Superior temporal gyrus (tissue), 1 donor: ENCODE results near the gene THSD7B.
"Not testable (repeated sequence)": the region's sequence is repeated elsewhere in the genome, so short reads cannot be mapped to it uniquely, and the experiment has no call there.

Experiments
- DNase-seq: peaks from one replicate; pipeline ENCODE4 v3.0.0-alpha.2; 2016; ENCODE audit errors: extremely low spot score

THSD7B gene

DNA sequence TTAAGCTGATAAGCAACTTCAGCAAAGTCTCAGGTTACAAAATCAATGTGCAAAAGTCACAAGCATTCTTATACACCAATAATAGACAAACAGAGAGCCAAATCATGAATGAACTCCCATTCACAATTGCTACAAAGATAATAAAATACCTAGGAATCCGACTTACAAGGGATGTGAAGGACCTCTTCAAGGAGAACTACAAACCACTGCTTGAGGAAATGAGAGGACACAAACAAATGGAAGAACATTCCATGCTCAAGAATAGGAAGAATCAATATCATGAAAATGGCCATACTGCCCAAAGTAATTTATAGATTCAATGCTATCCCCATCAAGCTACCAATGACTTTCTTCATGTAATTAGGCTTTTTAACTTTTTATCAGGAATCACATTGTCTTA lies 934.9 kb downstream of the THSD7B start:
- not testable (repeated sequence) for DNase-seq

DNA sequence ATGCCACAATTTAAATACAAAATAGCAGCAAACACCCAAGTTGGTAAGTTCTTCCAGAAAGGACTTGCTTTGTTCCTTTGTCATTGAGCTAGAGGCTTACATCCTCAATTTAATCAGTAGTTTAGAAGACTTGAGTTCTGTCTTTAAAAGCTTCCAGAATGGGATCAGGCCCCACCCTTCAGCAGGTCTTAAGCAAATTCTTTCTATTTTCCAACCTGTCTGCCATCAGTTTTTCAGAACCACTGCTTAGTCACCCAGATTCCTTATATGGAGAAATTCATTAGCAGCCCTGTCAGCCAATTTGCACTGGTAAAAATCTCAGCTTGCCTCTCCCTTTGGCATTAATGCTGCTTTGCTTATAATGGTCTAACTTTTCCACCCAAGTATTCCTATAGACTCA lies 935.3 kb downstream of the THSD7B start:
- no peak for DNase-seq

DNA sequence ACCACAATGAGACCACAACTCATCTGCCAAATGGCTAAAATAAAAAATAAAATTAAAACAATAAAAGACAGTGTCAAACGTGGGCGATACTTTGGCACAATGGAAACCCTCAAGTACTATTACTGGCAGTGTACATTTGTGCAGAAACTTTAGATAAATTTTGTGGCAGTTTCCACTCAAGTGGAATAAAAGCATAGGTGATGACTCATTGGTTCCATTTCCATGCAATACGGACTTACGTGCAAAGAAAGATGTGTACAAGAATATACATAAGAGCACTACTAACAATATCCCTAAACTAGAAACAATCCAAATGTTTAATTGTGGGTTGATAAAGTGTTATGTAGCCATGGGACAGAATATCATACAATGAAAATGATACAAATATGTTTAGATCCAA lies 940.0 kb downstream of the THSD7B start:
- DNase-seq, result no peak

DNA sequence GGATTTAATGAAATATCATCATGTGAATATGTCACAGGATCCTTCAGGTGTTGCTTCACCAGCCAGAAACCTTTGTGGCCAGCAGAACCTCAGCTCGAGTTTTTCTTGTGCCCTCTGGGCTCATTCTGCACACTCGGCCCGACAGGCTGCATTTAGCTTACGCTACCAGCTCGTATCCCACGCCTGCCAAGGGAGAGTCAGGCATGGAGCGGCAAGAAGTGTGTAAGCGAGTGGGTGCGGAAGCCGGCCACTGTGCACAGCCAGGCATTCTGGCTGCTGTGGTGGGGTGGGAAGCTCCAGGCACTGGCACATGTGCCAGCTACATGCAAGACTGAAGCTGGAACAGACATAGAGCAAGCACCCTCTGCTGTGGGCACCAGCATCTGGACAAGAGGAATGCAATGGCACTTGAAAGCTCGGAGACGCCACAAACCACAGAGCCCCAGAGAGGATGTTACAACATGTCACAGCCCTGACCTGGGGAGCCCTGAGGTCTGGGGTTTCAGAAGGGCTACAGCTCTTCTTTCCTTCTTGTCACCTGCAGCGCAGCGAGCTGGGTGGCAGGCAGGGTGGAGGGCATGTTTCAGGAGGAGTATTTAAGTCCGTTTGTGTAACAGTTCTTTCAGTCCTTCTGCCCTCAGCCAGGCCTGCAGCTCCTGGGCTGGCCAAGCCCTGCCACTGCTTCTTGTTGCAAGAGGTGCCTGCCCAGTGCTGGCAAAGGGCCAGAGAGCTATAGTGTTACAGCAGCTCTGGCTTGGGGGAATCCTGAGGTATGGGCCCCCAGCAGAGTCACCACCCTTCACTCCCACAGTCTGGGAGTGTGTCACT lies 941.7 kb downstream of the THSD7B start:
- no peak for DNase-seq

DNA sequence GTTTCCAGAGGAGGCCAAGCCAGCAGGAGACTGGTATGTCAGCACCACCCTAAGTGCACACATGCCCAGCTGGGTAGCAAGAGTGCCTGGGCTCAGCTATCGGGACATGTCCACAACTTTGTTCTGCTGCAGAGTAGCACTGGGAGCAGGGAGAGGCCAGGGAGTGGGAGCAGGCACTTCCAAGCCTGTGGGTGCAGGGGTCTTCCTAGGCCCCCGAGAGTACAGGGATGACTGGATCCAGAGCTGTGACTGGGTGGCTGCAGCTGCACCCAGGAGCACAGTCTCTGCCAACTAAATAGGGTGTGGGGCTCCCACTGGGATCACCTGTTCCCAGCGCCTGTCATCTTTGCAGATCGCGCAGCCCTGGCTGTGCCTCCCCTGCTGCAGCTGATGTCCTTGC lies 943.0 kb downstream of the THSD7B start:
- DNase-seq, result no peak

DNA sequence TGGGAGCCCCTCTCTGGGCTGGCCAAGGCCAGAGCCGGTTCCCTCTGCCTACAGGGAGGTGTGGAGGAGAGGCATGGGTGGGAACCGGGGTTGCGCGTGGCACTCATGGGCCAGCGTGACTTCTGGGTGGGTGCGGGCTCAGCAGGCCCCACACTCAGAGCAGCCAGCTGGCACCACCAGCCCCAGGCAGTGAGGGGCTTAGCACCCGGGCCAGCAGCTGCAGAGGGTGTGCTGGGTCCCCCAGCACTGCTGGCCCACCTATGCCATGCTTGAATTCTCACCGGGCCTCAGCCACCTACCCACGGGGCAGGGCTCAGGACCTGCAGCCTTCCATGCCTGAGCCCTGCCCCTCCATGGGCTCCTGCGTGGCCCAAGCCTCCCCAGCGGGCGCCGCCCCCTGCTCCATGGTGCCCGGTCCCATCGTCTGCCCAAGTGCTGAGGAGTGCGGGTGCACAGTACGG lies 950.4 kb downstream of the THSD7B start:
- DNase-seq, result no peak

DNA sequence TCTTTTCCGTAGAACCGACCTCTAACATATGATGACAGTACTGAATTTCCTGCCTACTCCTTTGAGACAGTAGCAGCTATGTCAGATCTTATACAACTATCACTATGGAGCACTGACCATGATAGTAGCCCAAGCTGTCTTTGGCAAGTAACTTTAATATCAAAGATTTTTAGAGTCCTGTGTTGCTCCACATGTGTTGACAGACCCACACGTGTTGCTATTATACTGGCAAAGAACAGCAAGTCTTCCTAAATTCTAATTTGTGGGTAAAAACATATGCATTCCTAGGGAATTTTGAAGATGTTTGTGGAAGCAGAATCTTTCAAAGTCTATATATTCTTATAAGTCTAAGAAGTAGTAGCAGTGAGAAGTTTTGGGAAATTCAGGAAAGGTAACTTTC lies 953.4 kb downstream of the THSD7B start:
- no peak for DNase-seq

DNA sequence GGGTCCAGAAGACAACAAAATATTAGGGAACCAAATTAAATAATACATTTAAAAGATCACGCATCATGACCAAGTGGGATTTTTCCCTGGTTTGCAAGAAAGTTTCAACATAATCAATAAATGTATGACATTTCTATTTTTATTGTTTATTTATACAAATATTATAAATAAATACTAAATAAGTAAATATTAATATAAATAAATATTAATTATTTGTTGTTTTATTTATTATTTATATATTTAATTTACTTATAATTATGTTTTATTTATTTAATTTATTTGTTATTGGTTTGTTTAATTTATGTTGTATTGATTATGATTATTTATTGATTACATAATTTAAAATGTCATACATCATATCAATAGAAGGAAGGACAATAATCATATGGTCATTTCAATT lies 956.4 kb downstream of the THSD7B start:
- no peak for DNase-seq

DNA sequence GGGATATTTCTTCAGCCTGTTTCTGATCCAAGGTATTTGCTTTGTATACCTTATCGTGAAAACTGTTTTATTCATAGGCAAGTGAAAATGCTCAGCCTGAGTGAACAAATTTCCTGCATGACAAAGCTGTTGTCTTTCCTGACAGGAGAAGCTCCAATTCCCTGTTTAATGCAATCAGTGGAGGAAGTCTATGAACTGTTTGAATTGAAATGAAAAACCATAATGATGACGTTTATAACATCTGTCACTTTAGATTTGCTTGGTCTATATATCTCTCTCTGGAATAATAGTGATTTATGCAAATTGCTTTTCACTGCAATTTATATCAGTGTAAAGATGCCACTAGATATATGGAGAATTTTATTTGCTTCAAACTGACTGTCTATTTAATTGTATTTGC lies 959.6 kb downstream of the THSD7B start:
- no peak for DNase-seq
